Measurements from ENCODE around the gene CFAP206. TPM values are rescaled to one million over a fixed set of nuclear protein-coding genes. Genes with fewer than 3 reads are reported as not detected.
"Not testable (repeated sequence)": the region's sequence is repeated elsewhere in the genome, so short reads cannot be mapped to it uniquely, and the experiment has no call there.

The CFAP206 gene
- total RNA-seq, 4 donors from 2014 or later = 0.52 to 3.9 (median 2.8) TPM; not detected in 1

DNA sequence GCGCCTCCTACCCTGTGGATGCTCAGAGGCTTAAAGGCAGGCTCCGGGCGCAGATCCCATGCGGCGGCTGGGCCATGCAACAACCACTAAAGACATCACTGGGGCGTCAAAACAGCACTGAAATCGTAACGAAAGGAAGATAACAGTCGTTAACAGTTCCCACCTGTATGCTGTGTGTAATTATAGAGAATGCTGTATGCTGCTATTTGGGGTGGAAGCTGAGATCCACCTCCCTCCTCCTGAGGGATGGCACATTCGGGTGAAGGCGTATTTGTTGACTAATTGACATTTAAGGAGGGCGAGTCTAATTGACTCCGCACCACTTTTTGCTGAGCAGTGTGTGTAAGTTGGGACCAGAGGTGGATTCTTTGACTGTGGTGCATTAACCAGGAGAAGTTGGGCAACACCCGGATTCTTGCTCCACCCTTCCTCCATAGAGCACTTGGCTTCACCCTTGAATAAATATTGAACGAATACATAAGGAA is 65.7 kb downstream of the CFAP206 start:
- no peaks in the 10 kb centered on the region for H3K9me3 ChIP-seq
- H3K4me1 ChIP-seq = peaks cover 0 to 5% of the 10 kb centered on the region in 2 donors
- no peak for DNase-seq
- intact Hi-C loops (cut with DNase I; ENCODE audit: low total_unique reads) = no loop called here
- no peaks in the 10 kb centered on the region for H3K36me3 ChIP-seq
- peak overlapping the region; percentile 90 to 93 for H3K27ac ChIP-seq
- no peaks in the 10 kb centered on the region for H3K27me3 ChIP-seq
- TF ChIP-seq POLR2A (IDR thresholded peaks at IDR 0.05) = no peak
- TF ChIP-seq, protein P1, sequence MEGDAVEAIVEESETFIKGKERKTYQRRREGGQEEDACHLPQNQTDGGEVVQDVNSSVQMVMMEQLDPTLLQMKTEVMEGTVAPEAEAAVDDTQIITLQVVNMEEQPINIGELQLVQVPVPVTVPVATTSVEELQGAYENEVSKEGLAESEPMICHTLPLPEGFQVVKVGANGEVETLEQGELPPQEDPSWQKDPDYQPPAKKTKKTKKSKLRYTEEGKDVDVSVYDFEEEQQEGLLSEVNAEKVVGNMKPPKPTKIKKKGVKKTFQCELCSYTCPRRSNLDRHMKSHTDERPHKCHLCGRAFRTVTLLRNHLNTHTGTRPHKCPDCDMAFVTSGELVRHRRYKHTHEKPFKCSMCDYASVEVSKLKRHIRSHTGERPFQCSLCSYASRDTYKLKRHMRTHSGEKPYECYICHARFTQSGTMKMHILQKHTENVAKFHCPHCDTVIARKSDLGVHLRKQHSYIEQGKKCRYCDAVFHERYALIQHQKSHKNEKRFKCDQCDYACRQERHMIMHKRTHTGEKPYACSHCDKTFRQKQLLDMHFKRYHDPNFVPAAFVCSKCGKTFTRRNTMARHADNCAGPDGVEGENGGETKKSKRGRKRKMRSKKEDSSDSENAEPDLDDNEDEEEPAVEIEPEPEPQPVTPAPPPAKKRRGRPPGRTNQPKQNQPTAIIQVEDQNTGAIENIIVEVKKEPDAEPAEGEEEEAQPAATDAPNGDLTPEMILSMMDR (IDR thresholded peaks at IDR 0.05) = no peak
- H3K4me3 ChIP-seq = peak overlapping the region; percentile 60 to 80

DNA sequence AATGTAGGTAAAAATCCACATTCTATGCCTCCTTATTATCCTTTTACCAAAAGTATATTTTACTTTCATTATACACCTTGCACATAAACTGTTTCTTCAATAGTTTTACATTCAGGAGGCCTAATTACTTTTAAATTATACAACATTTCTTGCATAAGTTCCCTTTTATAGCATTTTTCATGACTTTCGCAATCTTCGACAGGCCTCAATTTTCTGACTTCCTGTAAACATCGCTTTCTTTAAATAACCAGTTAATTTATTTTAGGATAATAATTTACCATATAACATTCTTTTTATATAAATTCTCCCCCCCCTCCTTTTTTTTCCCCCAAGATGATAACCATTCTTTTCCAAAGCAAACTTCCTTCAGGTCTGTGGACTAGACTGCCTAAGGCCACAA is 74.2 kb downstream of the CFAP206 start:
- Histone ChIP-seq H3K27me3 (no peaks in the 10 kb centered on the region), H3K9me3 (no peaks in the 10 kb centered on the region), H3K4me3 (no peak overlapping the region), H3K36me3 (no peaks in the 10 kb centered on the region), H3K4me1 (no peaks in the 10 kb centered on the region), H3K27ac (no peak overlapping the region)
- DNase-seq = no peak
- intact Hi-C loops (cut with DNase I; ENCODE audit: low total_unique reads) = no loop called here
- TF ChIP-seq, protein P1 (IDR thresholded peaks at IDR 0.05) = no peak
- TF ChIP-seq POLR2A (IDR thresholded peaks at IDR 0.05) = no peak

DNA sequence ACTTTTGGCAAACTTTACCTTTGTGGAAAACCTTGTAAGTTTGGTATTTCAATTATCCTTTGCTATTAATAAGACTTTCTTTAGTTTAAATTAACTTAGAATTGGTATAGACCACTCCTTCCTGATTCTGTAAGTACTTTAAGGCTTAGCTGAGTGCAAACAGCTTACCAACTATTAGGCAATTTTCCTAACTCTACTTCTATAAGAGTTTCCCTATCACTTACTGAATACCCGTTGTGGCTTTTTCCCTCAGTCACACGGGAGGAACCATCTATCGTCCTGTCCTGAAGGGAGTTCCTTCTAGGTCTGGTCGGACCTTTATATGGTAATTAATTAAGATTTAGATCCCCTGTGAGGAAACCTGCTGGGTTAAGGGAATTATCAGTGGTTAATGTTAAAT is 74.6 kb downstream of the CFAP206 start:
- Histone ChIP-seq H3K4me3 (no peak overlapping the region), H3K9me3 (no peaks in the 10 kb centered on the region), H3K27ac (no peak overlapping the region), H3K27me3 (no peaks in the 10 kb centered on the region), H3K36me3 (no peaks in the 10 kb centered on the region), H3K4me1 (no peaks in the 10 kb centered on the region)
- no peak for TF ChIP-seq POLR2A (IDR thresholded peaks at IDR 0.05)
- TF ChIP-seq, protein P1 (IDR thresholded peaks at IDR 0.05) = no peak
- intact Hi-C loops (cut with DNase I; ENCODE audit: low total_unique reads) = no loop called here
- no peak for DNase-seq

DNA sequence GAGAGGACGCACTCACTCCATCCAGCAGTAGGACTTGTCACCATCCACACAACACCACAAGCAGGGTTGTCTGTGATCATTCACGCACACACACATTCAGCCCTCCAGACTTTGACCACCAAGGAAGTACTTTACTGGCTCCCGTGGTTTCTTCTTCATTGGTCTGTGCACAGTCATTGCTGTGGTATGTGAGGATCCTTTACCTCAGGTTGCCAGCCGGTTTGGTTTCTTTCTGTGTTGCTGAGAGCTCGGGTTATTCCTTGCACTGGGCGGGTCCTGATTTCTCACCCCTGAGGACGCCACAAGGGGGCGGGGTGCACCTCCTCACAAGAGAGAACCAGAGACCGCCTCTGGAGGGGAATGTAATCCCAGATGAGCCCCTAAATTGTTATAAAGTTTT is 76.2 kb downstream of the CFAP206 start:
- Histone ChIP-seq H3K27me3 (no peaks in the 10 kb centered on the region), H3K4me1 (no peaks in the 10 kb centered on the region), H3K36me3 (no peaks in the 10 kb centered on the region), H3K9me3 (no peaks in the 10 kb centered on the region), H3K4me3 (no peak overlapping the region), H3K27ac (no peak overlapping the region)
- no peak for DNase-seq
- TF ChIP-seq POLR2A (IDR thresholded peaks at IDR 0.05) = no peak
- intact Hi-C loops (cut with DNase I; ENCODE audit: low total_unique reads) = no loop called here

DNA sequence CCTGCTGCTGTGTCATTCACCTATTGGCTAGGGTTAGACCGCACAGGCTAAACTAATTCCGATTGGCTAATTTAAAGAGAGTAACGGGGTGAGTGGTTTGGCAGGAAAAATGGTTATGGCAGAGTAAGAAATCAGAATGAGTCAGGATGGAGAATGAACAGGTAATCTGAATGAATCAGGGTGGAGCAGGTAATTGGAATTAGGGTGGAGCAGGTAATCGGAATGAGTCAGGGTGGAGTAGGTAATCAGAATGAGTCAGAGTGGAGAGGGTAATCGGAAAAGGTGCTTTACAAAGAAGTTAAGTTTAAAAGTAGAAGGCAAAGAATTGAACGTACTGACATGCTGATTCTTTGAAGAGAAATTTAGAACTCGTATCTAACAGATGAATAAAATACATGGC is 76.7 kb downstream of the CFAP206 start:
- Histone ChIP-seq H3K4me1 (no peaks in the 10 kb centered on the region), H3K9me3 (no peaks in the 10 kb centered on the region), H3K27me3 (no peaks in the 10 kb centered on the region), H3K27ac (no peak overlapping the region), H3K4me3 (no peak overlapping the region), H3K36me3 (no peaks in the 10 kb centered on the region)
- TF ChIP-seq, protein P1 (IDR thresholded peaks at IDR 0.05) = no peak
- TF ChIP-seq POLR2A (IDR thresholded peaks at IDR 0.05) = no peak
- DNase-seq = no peak
- intact Hi-C loops (cut with DNase I; ENCODE audit: low total_unique reads) = no loop called here

DNA sequence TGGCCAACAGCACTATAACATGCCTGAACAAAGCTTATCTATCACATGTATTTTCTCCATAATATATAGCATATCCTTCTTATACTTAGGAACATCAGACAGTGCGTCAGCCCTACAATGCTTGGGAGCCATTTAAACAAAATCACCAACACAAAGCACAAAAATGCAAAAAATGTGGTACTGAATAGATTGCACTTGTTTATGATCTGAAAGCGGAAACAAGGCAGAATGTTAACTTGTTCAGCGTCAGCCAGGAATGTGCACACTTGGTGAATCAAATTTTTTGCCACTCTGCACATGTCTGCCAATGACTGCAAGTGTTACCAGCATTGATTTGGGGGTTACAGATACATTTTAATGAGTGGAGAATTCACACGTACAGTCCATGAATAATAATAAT is 79.8 kb downstream of the CFAP206 start:
- no peak overlapping the region for H3K4me3 ChIP-seq
- no peaks in the 10 kb centered on the region for H3K4me1 ChIP-seq
- TF ChIP-seq POLR2A (IDR thresholded peaks at IDR 0.05) = no peak
- TF ChIP-seq, protein P1 (IDR thresholded peaks at IDR 0.05) = no peak
- no peak overlapping the region for H3K27ac ChIP-seq
- no peak for DNase-seq
- H3K36me3 ChIP-seq = no peaks in the 10 kb centered on the region
- intact Hi-C loops (cut with DNase I; ENCODE audit: low total_unique reads) = no loop called here
- H3K27me3 ChIP-seq = no peaks in the 10 kb centered on the region
- no peaks in the 10 kb centered on the region for H3K9me3 ChIP-seq

DNA sequence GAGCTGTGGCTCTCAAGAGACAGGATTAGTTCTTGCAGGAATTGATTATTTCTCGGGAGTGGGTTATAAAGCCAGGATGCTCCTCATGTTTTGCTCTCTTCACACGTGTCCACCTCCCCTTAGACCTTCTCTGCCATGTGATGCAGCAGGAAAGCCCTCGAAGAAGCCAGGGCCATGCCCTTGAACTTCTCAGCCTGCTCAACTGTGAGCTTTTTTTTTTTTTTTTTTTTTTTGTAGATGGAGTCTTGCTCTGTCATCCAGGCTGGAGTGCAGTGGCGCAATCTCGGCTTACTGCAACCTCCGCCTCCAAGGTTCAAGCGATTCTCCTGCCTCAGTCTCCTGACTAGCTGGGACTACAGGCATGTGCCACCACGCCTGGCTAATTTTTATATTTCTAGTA is 81.6 kb downstream of the CFAP206 start:
- DNase-seq; H3K4me3 ChIP-seq; H3K36me3 ChIP-seq; H3K27ac ChIP-seq; intact Hi-C loops (cut with DNase I; ENCODE audit: low total_unique reads); H3K27me3 ChIP-seq; H3K4me1 ChIP-seq; H3K9me3 ChIP-seq: not testable (repeated sequence)
